Stimulated activated CD8-positive, alpha-beta memory T cell treated with anti-CD3 and anti-CD28 coated beads, Interleukin-12 subunit alpha, Interleukin-12 subunit beta, amount 100 ng/mL, for 4 hours (primary cell): ENCODE data around the gene ZFHX3.

ENCODE experiments used
- DNase-seq: peaks from one replicate; pipeline ENCODE4 v3.0.0-alpha.2; 2020; ENCODE audit warnings: low read depth

ZFHX3 gene

GRCh38 chr16:72791786-72792185, 256.1 kb downstream of the ZFHX3 start:
- no peak for DNase-seq

- DNase-seq, result no peak
These were observed 258.0 kb downstream of the ZFHX3 start for GRCh38 chr16:72789921-72790320.

DNA sequence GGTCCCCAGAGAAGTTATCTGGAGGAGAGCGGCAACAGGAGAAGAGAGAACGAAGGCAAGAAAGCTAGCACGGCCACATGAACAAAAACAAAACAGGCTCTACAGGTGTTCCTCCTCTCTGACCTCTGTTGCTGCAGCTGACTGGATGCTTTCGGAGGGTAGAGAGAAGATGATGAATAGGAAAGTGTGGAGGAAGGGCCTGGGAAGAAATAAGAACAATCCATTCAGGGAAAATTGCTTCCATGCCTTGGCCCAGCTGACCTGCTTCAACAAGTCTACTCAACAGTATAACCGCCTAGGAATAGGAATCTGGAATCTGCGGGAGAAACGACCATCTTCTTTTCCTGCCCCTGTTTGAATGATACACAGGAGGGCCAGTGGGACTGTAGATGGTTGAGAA, 258.5 kb downstream of the ZFHX3 start:
- no peak for DNase-seq

DNA sequence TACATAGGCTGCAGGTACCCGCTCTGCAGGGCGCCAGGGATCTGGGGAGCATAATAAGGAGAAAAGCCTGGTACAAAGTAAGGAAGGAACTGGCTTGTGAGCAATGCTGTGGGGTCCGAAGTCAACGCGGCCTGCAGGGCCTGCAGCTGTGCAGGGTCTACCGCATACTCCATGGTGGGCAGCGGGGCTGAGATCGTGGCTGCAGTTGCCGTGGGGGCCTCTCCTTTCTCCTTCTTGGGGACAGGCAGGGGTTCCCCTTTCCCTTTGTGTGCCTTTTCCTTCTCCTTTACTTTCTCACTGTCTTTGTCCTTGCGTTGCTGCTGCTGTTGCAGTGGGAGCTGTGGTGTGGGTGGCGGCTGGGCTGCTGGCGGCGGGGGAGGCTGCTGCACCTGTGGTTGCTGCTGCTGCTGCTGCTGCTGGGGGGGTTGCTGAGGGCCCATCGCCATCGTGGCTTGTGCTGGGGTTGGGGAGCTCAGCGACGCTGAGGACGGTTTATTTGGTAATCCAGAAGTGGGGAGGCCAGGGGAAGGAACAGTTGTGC, 259.6 kb downstream of the ZFHX3 start:
- DNase-seq, result no peak

DNA sequence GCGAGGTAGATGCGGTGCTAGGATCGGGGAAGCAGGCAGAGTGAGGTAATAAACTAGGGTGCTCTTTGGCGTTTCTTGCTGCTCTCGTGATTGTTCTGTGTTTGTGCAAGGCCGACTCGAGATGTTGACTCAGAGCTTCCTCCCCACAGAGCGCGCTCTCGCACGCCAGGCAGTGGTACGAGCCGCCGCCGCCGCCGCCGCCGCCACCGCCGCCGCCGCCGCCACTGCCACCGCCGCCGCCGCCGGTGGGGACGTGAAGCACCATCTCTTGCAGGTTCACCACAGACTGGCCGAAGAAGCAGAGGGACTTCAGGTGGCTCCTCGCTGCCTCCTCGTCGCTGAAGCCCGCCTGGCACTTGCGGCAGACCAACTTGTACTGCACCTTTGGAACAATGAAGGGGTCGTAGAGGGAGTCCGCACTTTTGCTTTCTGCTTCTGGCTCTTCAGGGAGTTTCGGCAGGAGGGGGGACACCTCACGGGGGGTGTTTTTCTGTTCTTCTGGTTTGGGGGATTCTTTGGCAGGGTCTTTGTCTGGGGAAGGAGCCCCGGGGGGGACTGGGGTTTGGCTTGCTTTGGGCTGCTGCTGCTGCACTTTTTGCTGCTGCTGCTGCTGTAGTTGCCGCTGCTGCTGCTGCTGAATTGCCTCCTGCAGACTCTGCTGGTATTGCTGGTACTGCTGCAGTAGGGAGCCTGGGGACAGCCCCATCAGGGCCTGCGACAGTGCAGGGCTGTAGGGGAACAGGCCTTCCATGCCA, 260.2 kb downstream of the ZFHX3 start:
- DNase-seq, result peak; percentile 48

DNA sequence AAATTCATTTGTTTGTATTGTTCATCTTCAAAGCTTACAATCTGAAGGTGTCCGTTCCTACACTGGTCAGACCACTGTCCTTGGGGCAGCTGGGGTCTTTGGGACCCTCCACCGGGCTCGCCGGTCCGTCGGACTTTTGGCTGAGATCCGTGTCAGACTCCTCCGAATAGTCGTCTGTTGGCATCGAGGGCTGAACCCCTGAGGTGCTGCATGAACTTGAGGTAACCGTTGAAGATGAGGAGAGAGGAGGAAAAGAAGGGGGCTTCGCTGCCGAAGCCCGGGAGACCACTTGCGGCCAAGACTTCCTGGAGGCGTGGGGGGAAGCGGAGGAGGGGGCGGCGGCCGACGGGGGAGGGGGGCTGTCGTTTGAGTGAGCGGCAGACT, 260.8 kb downstream of the ZFHX3 start:
- no peak for DNase-seq

GRCh38 chr16:72786606-72787005, 261.3 kb downstream of the ZFHX3 start:
- no peak for DNase-seq

- no peak for DNase-seq
These were observed 262.0 kb downstream of the ZFHX3 start for GRCh38 chr16:72785886-72786285.

GRCh38 chr16:72785171-72785570, 262.8 kb downstream of the ZFHX3 start:
- DNase-seq, result no peak

- DNase-seq, result no peak
These were observed 264.1 kb downstream of the ZFHX3 start for GRCh38 chr16:72783716-72784318.

DNA sequence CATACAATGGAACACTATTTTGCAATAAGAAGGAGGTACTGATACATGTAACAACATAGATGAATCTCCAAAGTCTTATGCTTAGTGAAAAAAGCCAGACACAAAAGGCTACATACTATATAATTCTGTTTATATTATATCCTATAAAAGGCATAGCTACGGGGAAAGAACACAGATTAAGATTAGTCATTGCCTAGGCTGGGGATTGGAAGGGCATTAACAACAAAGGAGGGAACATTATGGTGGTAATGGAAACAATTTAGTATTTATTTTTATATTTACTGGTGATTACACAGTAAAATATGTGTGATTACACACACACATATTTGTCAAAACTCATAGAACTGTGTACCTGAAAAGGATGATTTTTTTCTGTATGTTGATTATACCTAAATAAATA, 278.1 kb downstream of the ZFHX3 start:
- DNase-seq, result no peak

DNA sequence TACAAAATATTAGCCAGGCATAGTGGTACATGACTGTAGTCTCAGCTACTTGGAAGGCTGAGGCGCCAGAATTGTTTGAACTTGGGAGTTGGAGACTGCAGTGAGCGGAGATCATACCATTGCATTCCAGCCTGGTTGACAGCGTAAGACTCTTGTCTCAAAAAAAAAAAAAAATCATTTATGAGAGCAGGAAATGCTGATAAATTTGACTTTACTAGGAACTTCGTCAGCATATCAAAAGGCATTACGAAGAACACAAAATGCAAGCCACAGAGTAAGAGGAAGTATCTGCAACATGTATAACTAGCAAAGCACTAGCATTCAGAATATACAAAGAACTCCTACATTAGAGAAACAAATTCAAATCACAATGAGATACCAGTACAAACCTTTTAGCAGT, 279.3 kb downstream of the ZFHX3 start:
- no peak for DNase-seq

DNA sequence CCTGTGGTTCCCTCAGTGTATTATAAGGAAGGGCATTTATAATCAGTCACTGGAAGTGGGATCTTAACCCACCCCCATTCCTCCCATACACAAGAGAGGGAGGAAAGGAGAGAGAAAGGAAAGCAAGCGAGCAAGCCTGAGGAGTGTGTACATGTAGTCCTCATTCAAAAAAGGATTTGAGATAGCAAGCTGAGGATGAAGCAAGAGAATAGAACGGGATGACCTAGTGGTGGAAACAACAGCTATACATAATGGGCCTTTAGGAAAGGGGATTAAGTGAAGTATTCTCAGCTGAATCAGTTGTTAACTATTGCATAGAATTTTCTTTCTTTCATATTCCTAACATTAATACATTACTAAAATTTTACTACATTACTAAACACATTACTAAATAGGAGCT, 281.4 kb downstream of the ZFHX3 start:
- no peak for DNase-seq

GRCh38 chr16:72764015-72764654, 283.8 kb downstream of the ZFHX3 start:
- DNase-seq, result no peak

DNA sequence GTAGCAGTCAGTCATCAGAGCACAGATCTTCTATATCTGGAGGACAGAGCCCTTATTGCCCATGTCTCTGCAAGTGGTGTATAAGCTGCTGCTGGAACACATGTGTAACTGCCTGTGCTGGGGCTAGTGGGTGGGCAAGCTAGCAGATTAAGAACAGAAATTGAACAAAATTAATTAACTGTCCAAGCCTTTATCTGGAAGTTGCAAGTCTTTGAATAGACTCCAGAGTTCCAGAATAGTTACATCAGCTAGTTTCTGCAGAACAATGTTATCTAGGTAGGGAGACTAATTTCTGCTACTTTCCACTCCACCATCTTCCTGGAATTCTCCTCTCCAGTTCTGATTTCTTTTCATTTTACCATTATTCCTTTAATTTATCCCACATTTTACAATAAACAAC, 287.3 kb downstream of the ZFHX3 start:
- no peak for DNase-seq

DNA sequence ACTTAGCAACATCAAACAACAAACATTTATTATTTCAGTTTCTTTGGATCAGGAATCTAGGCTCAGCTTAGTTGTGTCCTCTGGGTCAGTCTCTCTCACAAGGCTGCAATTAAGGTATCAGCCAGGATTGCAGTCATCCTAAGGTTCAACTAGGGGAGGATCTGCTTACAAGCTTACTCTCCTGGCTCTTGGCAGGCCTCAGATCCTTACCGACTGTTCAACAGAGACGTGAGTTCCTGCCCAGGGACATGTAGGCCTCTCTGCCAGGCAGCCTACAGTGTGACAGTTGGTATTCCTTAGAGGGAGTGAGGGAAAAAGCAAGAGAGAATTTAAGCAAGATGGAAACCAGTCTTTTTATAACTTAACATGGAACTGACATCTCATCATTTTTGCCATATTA, 294.0 kb downstream of the ZFHX3 start:
- DNase-seq, result no peak

- DNase-seq, result no peak
These were observed 295.8 kb downstream of the ZFHX3 start for GRCh38 chr16:72752004-72752695.

DNA sequence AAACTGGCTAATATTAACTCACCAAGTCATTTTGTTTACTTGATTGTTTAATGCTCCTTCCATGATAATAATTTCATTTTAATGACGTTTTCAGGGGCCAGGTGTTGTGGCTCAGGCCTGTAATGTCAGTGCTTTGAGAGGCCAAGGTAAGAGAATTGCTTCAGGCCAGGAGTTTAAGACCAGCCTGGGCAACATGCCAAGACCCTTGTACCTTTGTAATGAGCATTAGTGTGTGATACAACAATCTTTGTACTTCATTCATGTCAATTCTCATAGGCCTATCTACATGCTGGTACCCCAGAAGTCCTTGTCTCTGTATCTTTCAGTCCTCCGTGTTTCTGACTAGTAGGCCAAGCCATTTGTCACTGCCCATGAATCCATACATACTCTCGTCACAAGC, 296.9 kb downstream of the ZFHX3 start:
- DNase-seq, result no peak

DNA sequence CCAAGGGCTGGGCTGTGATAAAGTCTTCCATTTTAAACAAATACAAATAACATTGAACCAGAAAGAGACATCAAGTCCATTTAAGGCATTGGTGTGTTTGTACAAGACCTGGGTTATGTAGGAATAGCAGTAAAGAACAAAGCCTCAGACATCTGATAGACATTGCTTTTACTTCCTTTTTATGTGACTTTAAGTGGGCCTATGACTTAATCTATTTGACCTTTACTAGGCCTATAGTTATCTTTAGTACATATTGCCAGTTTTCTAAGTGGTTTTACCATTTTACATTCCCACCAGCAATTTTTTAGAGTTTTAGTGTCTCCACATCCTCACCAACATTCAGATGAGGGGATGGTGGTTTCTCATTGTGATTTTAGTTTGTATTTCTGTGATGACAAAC, 298.8 kb downstream of the ZFHX3 start:
- DNase-seq, result no peak

- DNase-seq, result no peak
These were observed 303.7 kb downstream of the ZFHX3 start for GRCh38 chr16:72744076-72744793.

GRCh38 chr16:72743011-72743761, 304.7 kb downstream of the ZFHX3 start:
- no peak for DNase-seq
